Ovary (tissue), 3 donors: Measurements from ENCODE around the gene GIMD1.

Source experiments
- CTCF ChIP-seq, 3 donors: fragments of 450-650 bp in 2 of 3; fragments of 200-600 bp in 1 of 3; IDR thresholded peaks; one replicate each; pipeline versions ENCODE4 v1.5.1 to v1.8.0; 2016 to 2022; ENCODE audit warnings: antibody characterized with exemption in 3 of 3, mild to moderate bottlenecking in 1 of 3
- EP300 ChIP-seq: sonication (generic); formaldehyde crosslinking; IDR thresholded peaks from one replicate; pipeline ENCODE4 v1.6.1; 2017; ENCODE audit warnings: antibody characterized with exemption
- POLR2A ChIP-seq: fragments of 450-650 bp; IDR thresholded peaks from one replicate; pipeline ENCODE4 v1.6.1; 2017; ENCODE audit warnings: antibody characterized with exemption, mild to moderate bottlenecking, moderate library complexity
- donor health status: DM: no; HTN: no; CAD: no.

GRCh38 chr4:106395582-106395981, 27.0 kb upstream of the GIMD1 start:
- TF ChIP-seq CTCF (IDR thresholded peaks at IDR 0.05): no peak
- TF ChIP-seq EP300: no peak
- TF ChIP-seq POLR2A: no peak
